ENCODE results near the gene TSHZ3. TPM values are rescaled to one million over a fixed set of nuclear protein-coding genes. Genes with fewer than 3 reads are reported as not detected.

TSHZ3 gene
- 0.28 TPM for total RNA-seq
- 1.1 TPM for polyA plus RNA-seq
- long read RNA-seq, donor 1: 0 reads
- long read RNA-seq, donor 2, full-length matches to known transcripts: 2 of 2 reads
- long read RNA-seq, donor 2, partial matches to known transcripts: 0 of 2 reads
- long read RNA-seq, donor 2, other reads (novel, unspliced or antisense): 0 of 2 reads
- long read RNA-seq, donor 3, full-length matches to known transcripts: 1 of 1 reads
- long read RNA-seq, donor 3, partial matches to known transcripts: 0 of 1 reads
- long read RNA-seq, donor 3, other reads (novel, unspliced or antisense): 0 of 1 reads
- long read RNA-seq, donor 4: 0 reads
- long read RNA-seq, donor 5: 0 reads
- long read RNA-seq, donor 6: 0 reads
- long read RNA-seq, donor 7: 0 reads
- long read RNA-seq, donor 8: 0 reads
- long read RNA-seq, donor 9: 0 reads
- long read RNA-seq, donor 10: 0 reads

- no peaks in the 10 kb centered on the region for H3K36me3 ChIP-seq (ENCODE audit: control insufficient read depth in 2 of 2, insufficient read depth in 2 of 2, low read length in 1 of 2)
- H3K27ac ChIP-seq (ENCODE audit: low read depth in 1 of 2, low read length in 1 of 2): no peak within 1 kb of the TSS
- no peaks in the 10 kb centered on the region for H3K9me3 ChIP-seq (ENCODE audit: control insufficient read depth in 2 of 2, insufficient read depth in 1 of 2, low read length in 1 of 2)
- H3K4me3 ChIP-seq (ENCODE audit: low read length in 2 of 2): peak within 1 kb of the TSS; percentile 5 to 49
- peak in 1 of 9 donors; percentile 39 for DNase-seq (ENCODE audit: low read depth in 6 of 9, low spot score in 9 of 9)
- H3K4me1 ChIP-seq (ENCODE audit: control insufficient read depth in 2 of 2, insufficient read depth in 2 of 2, low read length in 2 of 2): no peaks in the 10 kb centered on the region
- H3K27me3 ChIP-seq (ENCODE audit: control insufficient read depth in 2 of 2, insufficient read depth in 1 of 2, low read length in 1 of 2): peaks cover 89 to 91% of the 10 kb centered on the region in 2 donors
- under 1% methylated on average over 86 of the region's 86 CpGs for WGBS
Measured at GRCh38 chr19:31349160-31349881, at the start of gene TSHZ3. TSHZ3 (minus strand) TSS chr19:31349436; CDS start chr19:31349219, 217 bp downstream.

GRCh38 chr19:31397308-31397707 lies 48.1 kb upstream of the TSHZ3 start:
- Histone ChIP-seq H3K27me3 (ENCODE audit: control insufficient read depth in 2 of 2, insufficient read depth in 1 of 2, low read length in 1 of 2) (no peaks in the 10 kb centered on the region), H3K36me3 (ENCODE audit: control insufficient read depth in 2 of 2, insufficient read depth in 2 of 2, low read length in 1 of 2) (no peaks in the 10 kb centered on the region), H3K27ac (ENCODE audit: low read depth in 1 of 2, low read length in 1 of 2) (no peak overlapping the region), H3K4me1 (ENCODE audit: control insufficient read depth in 2 of 2, insufficient read depth in 2 of 2, low read length in 2 of 2) (no peaks in the 10 kb centered on the region), H3K4me3 (ENCODE audit: low read length in 2 of 2) (no peak overlapping the region), H3K9me3 (ENCODE audit: control insufficient read depth in 2 of 2, insufficient read depth in 1 of 2, low read length in 1 of 2) (no peaks in the 10 kb centered on the region)
- no peak for DNase-seq (ENCODE audit: low read depth in 6 of 9, low spot score in 9 of 9)
- WGBS: 77% methylated on average over 2 of the region's 2 CpGs

- DNase-seq (ENCODE audit: low read depth in 6 of 9, low spot score in 9 of 9): no peak
- Histone ChIP-seq H3K27me3 (ENCODE audit: control insufficient read depth in 2 of 2, insufficient read depth in 1 of 2, low read length in 1 of 2) (no peaks in the 10 kb centered on the region), H3K4me1 (ENCODE audit: control insufficient read depth in 2 of 2, insufficient read depth in 2 of 2, low read length in 2 of 2) (no peaks in the 10 kb centered on the region), H3K9me3 (ENCODE audit: control insufficient read depth in 2 of 2, insufficient read depth in 1 of 2, low read length in 1 of 2) (no peaks in the 10 kb centered on the region), H3K27ac (ENCODE audit: low read depth in 1 of 2, low read length in 1 of 2) (no peak overlapping the region), H3K4me3 (ENCODE audit: low read length in 2 of 2) (no peak overlapping the region), H3K36me3 (ENCODE audit: control insufficient read depth in 2 of 2, insufficient read depth in 2 of 2, low read length in 1 of 2) (no peaks in the 10 kb centered on the region)
- 92% methylated on average over 5 of the region's 5 CpGs for WGBS
Measured at GRCh38 chr19:31392464-31392863, 43.2 kb upstream of the TSHZ3 start.

- H3K36me3 ChIP-seq (ENCODE audit: control insufficient read depth in 2 of 2, insufficient read depth in 2 of 2, low read length in 1 of 2): no peaks in the 10 kb centered on the region
- no peak overlapping the region for H3K27ac ChIP-seq (ENCODE audit: low read depth in 1 of 2, low read length in 1 of 2)
- no peak overlapping the region for H3K4me3 ChIP-seq (ENCODE audit: low read length in 2 of 2)
- DNase-seq (ENCODE audit: low read depth in 6 of 9, low spot score in 9 of 9): no peak
- H3K4me1 ChIP-seq (ENCODE audit: control insufficient read depth in 2 of 2, insufficient read depth in 2 of 2, low read length in 2 of 2): no peaks in the 10 kb centered on the region
- H3K27me3 ChIP-seq (ENCODE audit: control insufficient read depth in 2 of 2, insufficient read depth in 1 of 2, low read length in 1 of 2): no peaks in the 10 kb centered on the region
- 87% methylated on average over 4 of the region's 4 CpGs for WGBS
- H3K9me3 ChIP-seq (ENCODE audit: control insufficient read depth in 2 of 2, insufficient read depth in 1 of 2, low read length in 1 of 2): no peaks in the 10 kb centered on the region
Measured at GRCh38 chr19:31391518-31391917, 42.3 kb upstream of the TSHZ3 start.

GRCh38 chr19:31390711-31391110 lies 41.5 kb upstream of the TSHZ3 start:
- Histone ChIP-seq H3K27me3 (ENCODE audit: control insufficient read depth in 2 of 2, insufficient read depth in 1 of 2, low read length in 1 of 2) (no peaks in the 10 kb centered on the region), H3K4me1 (ENCODE audit: control insufficient read depth in 2 of 2, insufficient read depth in 2 of 2, low read length in 2 of 2) (no peaks in the 10 kb centered on the region), H3K27ac (ENCODE audit: low read depth in 1 of 2, low read length in 1 of 2) (no peak overlapping the region), H3K36me3 (ENCODE audit: control insufficient read depth in 2 of 2, insufficient read depth in 2 of 2, low read length in 1 of 2) (no peaks in the 10 kb centered on the region), H3K9me3 (ENCODE audit: control insufficient read depth in 2 of 2, insufficient read depth in 1 of 2, low read length in 1 of 2) (no peaks in the 10 kb centered on the region), H3K4me3 (ENCODE audit: low read length in 2 of 2) (no peak overlapping the region)
- DNase-seq (ENCODE audit: low read depth in 6 of 9, low spot score in 9 of 9): no peak
- 95% methylated on average over 6 of the region's 6 CpGs for WGBS

GRCh38 chr19:31389874-31390273 lies 40.6 kb upstream of the TSHZ3 start:
- Histone ChIP-seq H3K9me3 (ENCODE audit: control insufficient read depth in 2 of 2, insufficient read depth in 1 of 2, low read length in 1 of 2) (no peaks in the 10 kb centered on the region), H3K27ac (ENCODE audit: low read depth in 1 of 2, low read length in 1 of 2) (no peak overlapping the region), H3K4me3 (ENCODE audit: low read length in 2 of 2) (no peak overlapping the region), H3K36me3 (ENCODE audit: control insufficient read depth in 2 of 2, insufficient read depth in 2 of 2, low read length in 1 of 2) (no peaks in the 10 kb centered on the region), H3K4me1 (ENCODE audit: control insufficient read depth in 2 of 2, insufficient read depth in 2 of 2, low read length in 2 of 2) (no peaks in the 10 kb centered on the region), H3K27me3 (ENCODE audit: control insufficient read depth in 2 of 2, insufficient read depth in 1 of 2, low read length in 1 of 2) (no peaks in the 10 kb centered on the region)
- no peak for DNase-seq (ENCODE audit: low read depth in 6 of 9, low spot score in 9 of 9)
- 95% methylated on average over 5 of the region's 5 CpGs for WGBS

- Histone ChIP-seq H3K36me3 (ENCODE audit: control insufficient read depth in 2 of 2, insufficient read depth in 2 of 2, low read length in 1 of 2) (no peaks in the 10 kb centered on the region), H3K4me1 (ENCODE audit: control insufficient read depth in 2 of 2, insufficient read depth in 2 of 2, low read length in 2 of 2) (no peaks in the 10 kb centered on the region), H3K9me3 (ENCODE audit: control insufficient read depth in 2 of 2, insufficient read depth in 1 of 2, low read length in 1 of 2) (no peaks in the 10 kb centered on the region), H3K27ac (ENCODE audit: low read depth in 1 of 2, low read length in 1 of 2) (no peak overlapping the region), H3K4me3 (ENCODE audit: low read length in 2 of 2) (no peak overlapping the region), H3K27me3 (ENCODE audit: control insufficient read depth in 2 of 2, insufficient read depth in 1 of 2, low read length in 1 of 2) (no peaks in the 10 kb centered on the region)
- 94% methylated on average over 15 of the region's 16 CpGs for WGBS
- DNase-seq (ENCODE audit: low read depth in 6 of 9, low spot score in 9 of 9): no peak
Measured at GRCh38 chr19:31387717-31388301, 38.6 kb upstream of the TSHZ3 start.

- no peak for DNase-seq (ENCODE audit: low read depth in 6 of 9, low spot score in 9 of 9)
- Histone ChIP-seq H3K9me3 (ENCODE audit: control insufficient read depth in 2 of 2, insufficient read depth in 1 of 2, low read length in 1 of 2) (no peaks in the 10 kb centered on the region), H3K27me3 (ENCODE audit: control insufficient read depth in 2 of 2, insufficient read depth in 1 of 2, low read length in 1 of 2) (no peaks in the 10 kb centered on the region), H3K4me1 (ENCODE audit: control insufficient read depth in 2 of 2, insufficient read depth in 2 of 2, low read length in 2 of 2) (no peaks in the 10 kb centered on the region), H3K27ac (ENCODE audit: low read depth in 1 of 2, low read length in 1 of 2) (no peak overlapping the region), H3K4me3 (ENCODE audit: low read length in 2 of 2) (no peak overlapping the region), H3K36me3 (ENCODE audit: control insufficient read depth in 2 of 2, insufficient read depth in 2 of 2, low read length in 1 of 2) (no peaks in the 10 kb centered on the region)
- WGBS: 93% methylated on average over 8 of the region's 8 CpGs
Measured at GRCh38 chr19:31386806-31387205, 37.6 kb upstream of the TSHZ3 start.

GRCh38 chr19:31385744-31386143 lies 36.5 kb upstream of the TSHZ3 start:
- H3K9me3 ChIP-seq (ENCODE audit: control insufficient read depth in 2 of 2, insufficient read depth in 1 of 2, low read length in 1 of 2): no peaks in the 10 kb centered on the region
- no peaks in the 10 kb centered on the region for H3K27me3 ChIP-seq (ENCODE audit: control insufficient read depth in 2 of 2, insufficient read depth in 1 of 2, low read length in 1 of 2)
- H3K4me3 ChIP-seq (ENCODE audit: low read length in 2 of 2): no peak overlapping the region
- 82% methylated on average over 1 of the region's 1 CpG for WGBS
- H3K36me3 ChIP-seq (ENCODE audit: control insufficient read depth in 2 of 2, insufficient read depth in 2 of 2, low read length in 1 of 2): no peaks in the 10 kb centered on the region
- no peaks in the 10 kb centered on the region for H3K4me1 ChIP-seq (ENCODE audit: control insufficient read depth in 2 of 2, insufficient read depth in 2 of 2, low read length in 2 of 2)
- DNase-seq (ENCODE audit: low read depth in 6 of 9, low spot score in 9 of 9): no peak
- no peak overlapping the region for H3K27ac ChIP-seq (ENCODE audit: low read depth in 1 of 2, low read length in 1 of 2)
